IPS-NIHi11 (cell line): Measurements from ENCODE around the gene RAMACL.
"Not testable (repeated sequence)": the region's sequence is repeated elsewhere in the genome, so short reads cannot be mapped to it uniquely, and the experiment has no call there.

ENCODE experiments used
- DNase-seq: peaks from one replicate; pipeline ENCODE4 v3.0.0; 2012; ENCODE audit warnings: mixed read lengths, low spot score

RAMACL gene

DNA sequence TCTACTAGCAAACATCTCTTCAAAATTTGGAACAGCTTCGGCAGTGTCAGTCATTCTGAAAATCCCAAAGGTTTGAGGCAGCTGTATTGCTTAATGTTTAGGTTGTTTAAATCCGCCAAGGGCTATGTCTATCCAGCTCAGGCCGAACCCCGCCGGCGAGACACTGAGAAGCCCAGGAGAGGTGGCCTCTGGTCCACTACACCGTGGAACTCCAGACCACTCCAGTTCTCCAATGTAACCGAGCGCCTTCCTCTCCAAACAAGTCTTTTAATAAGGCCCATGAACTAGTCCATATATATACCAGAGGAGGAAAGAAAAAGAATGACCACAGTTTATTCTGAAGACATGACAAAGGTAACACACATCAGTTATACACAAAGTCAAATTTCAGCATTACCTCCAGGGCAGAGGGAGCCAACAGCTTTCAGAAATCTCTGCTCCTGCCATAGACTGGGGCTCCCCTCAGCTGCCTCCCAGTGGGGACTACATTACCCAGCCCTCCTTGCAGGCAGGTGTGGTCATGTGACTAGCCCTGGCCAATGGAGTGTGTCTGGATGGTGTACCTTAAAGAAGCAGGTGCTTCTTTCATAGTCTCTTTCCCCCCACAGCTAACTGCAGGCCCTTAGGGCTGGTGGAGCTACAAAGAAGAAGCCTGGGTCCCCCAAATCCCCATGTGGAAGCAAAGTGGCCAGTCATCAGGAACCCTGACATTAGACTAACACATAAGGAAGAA is at the start of gene RAMACL:
RAMACL (minus strand) TSS at position 255 of the 733 bp plus-strand sequence; CDS start at position 54, 201 bp downstream.
- DNase-seq = peak; percentile 90

DNA sequence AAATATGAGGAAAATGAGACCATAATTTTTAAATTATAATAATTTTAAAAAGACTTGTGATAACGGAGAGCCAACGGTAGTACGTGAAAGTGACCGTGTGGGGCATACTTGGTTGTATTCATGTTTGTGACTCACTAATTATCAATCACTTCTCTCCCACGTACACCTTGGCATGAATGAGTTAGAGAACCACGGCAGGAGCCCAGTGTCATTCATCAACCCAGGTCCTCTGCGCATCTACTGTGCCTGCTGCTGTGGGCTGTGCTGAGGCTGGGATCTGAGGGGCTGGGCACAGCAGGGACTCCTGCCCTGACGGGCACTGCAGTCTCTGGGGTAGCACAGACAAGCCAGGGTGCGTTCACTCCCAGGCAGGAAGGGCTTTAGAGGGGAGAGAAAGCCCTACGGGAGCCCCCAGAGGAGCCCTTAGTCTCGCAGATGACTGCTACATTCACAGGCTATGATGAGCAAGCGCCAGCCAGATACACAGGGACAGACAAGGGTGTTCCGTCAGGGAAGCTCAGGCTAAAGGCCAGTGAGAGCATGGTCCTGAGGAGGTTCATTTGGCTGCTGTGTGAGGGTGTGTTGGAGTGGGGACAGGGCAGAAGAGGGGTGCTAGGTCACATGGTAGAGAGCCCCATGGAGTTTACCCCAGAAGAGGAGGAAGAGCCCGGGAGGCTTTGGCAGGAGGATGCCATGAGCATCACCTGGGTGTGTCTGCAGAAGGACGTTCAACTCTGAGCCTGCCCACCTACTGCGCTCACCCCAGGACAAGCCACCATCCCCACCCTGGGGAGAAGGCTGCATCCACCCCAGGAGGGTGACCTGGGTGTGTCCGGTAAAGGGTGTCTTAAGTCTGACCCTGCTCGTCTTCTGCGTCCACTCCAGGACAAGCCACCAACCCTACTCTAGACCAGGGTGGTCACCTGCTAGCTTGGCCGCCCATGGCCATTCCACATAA is 48.8 kb upstream of the RAMACL start:
- no peak for DNase-seq

DNA sequence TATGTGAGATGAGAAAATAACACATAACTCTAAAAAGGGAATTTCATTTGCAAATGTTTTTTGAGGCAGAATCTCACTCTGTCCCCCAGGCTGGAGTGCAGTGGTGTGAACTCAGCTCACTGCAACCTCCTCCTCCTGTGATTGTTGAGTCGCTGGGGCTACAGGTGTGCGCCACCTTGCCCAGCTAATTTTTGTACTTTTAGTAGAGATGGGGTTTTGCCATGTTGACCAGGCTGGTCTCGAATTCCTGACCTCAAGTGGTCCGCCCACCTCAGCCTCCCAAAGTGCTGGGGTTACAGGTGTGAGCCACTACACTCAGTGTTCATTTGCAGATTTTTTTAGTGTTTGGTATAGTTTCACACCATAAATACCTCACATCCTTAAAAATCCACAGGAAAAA is 48.1 kb upstream of the RAMACL start:
- DNase-seq = not testable (repeated sequence)

DNA sequence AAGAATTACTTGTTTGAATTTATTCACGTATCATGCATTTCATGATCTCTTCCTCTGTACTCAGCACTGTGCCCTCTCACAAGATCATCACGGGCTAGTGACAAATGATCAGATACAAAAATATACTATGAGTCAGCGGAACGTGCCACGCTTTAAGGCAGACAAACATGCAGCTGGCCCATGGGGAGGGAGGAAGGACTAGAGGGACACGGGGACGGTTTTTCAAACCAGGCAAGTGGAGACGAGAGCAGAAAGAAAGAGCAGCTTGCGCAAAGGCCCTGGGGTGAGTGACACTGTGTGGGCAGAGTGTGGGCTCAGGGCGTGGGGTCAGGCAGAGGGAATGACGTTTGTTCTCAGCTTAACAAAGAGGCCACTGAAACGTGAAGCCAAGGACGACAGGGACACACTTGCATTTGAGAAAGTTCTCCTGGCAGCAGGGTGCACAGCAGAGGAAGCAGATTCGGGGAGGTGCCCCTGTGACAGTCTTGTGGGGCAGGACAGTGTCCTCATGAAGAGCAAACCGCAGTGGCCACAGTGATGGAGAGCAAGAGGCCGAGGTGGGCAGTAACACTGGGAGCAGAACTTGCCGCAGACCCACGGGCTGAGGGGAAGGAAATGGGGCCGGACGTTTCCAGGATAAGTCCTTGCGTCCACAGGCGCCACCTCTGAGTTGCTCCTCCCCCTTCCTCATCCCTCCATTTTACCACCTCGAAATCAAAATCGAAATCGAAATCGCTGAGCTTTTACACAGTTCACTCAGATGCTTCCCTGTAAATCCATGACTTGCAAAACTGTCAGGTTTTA is 47.5 kb upstream of the RAMACL start:
- DNase-seq = no peak

DNA sequence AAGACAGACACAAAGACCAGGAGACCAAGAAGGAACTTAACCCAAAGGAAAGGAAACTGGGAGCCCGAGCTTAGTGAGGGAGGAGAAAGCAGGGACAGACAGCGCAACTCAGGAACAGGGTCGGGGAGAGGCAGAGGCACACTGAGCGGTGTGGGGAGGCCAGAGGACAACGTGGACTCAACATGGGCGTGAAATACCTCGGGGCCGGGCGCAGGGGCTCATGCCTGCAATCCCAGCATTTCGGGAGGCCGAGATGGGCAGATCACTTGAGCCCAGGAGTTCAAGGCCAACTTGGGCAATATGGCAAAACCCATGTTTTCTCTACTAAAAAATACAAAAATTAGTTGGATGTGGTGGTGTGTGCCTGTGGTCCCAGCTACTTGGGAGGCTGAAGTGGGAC is 46.3 kb upstream of the RAMACL start:
- no peak for DNase-seq

DNA sequence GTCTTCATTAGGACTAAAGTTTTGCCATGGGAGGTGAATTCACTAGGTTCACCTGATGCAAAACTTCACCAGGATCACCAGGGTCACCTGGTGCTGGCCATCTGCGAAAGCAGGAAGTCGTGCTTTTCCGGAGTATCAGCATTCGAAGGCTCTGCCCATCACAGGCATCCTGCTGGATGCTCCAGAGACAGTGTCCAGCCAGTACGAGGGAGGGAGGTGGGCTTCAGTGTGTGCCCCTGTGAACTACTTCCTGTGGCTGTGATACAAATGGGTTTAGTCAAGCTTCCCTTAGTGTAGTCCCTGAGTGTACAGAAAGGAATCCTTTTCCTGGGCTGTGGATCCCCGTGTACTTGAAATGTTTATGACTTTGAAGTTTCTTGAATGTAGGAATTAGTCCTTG is 44.0 kb upstream of the RAMACL start:
- DNase-seq = no peak

DNA sequence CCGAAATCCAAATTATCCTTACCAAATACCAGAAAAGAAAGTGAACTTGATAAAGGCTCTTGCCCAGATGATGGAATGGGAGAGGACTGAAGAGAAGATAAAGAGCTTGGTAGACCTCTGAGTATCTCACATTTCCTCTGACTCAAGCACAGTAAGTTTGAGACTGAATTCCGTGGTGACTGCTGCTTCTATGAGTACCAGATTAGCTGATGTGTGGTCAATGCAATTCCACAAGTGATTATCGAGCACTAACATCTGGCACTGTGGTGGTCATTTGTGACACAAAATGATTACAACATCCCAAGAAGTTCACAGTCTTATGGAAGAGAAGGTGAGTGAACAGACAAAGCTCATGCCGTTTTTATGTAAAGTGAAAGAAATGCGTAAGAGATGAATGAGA is 43.1 kb upstream of the RAMACL start:
- no peak for DNase-seq

DNA sequence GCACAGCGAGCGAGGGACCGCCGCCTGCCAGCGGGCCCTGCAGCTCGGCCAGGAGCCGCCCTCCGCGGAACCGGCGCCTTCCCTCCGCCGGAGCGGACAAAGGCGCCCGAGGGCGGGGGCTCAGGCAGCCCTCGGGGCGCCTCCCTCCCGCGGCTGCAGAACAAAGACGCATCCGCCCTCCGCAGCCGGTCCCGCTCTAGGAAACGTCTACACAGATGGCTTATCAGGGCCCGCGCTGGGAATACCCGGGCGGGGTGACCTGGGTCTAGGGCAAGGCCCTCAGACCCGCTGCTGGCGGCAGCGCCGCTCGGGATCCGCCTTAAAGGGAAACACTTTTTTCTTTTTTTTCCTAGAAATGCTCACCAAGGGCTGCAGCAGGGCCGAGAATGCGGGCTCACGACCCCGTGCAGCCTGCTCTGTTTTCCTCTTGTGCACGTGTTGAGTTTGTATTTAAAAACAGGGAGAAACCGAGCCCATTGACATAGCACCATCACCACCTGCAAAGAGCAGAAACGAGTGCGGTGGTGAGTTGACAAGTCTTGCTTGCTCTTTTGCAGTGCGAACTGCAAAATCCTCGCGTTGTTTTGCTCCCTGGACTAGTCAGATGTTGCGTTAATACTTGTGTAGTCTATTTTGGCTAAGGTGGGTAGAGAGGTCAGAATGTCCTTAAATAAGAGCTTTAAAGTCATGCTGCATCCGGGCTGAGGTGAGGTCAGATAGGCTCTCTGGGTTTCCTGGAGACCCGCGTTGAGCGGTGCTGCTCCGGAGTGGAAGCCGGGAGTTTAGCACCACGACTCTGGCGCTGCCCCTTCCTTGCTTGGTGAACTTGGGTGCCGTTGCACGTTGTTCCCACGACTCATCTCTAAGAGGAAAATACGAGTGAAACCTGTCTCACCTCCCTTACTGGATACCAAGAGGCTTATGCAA is 41.7 kb upstream of the RAMACL start:
- peak; percentile 78 for DNase-seq

DNA sequence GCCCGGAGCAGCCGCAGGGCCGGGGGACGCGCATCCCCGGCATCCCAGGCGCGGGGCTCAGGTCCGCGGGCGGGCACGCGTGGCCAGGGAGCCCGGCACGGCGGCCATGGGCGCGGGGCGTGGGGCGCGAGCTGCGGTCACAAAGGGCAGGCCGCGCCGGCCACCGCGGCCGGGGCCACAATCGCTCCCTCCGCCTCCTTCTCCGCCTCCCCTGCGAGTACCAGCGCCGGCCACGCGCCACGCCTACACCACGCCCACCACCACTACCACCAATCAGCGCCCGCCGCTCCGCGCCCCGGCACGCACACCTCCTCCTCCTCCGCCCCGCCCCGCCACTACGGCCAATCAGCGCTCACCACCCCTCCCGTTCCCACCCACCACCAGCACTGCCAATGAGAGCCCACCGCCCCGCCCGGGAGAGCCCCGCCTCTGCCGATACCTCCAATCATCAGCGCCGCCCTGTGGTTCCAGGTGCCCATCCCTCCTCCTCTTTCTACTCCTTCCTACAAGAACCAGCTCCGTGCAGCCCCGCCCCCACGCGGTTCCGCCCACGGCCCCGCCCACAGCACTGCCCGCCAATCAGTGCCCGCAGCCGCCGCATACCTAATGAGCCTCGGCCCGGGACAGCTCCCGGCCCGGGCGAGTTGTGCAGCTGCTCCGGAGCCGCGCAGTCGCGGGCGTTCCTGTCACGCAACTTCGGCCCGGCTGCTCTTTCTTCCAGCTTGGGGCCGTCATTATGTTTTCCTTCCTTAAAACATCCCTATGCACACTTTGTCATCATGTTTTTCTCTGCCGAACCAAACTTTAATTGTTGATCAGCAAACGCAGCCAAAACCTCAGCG is 40.8 kb upstream of the RAMACL start, which contains the start of gene RPS6KA2:
RPS6KA2 (minus strand) TSS at position 219 of the 842 bp plus-strand sequence. CDS start 232 bp downstream, outside the sequence.
- DNase-seq = peak; percentile 98

DNA sequence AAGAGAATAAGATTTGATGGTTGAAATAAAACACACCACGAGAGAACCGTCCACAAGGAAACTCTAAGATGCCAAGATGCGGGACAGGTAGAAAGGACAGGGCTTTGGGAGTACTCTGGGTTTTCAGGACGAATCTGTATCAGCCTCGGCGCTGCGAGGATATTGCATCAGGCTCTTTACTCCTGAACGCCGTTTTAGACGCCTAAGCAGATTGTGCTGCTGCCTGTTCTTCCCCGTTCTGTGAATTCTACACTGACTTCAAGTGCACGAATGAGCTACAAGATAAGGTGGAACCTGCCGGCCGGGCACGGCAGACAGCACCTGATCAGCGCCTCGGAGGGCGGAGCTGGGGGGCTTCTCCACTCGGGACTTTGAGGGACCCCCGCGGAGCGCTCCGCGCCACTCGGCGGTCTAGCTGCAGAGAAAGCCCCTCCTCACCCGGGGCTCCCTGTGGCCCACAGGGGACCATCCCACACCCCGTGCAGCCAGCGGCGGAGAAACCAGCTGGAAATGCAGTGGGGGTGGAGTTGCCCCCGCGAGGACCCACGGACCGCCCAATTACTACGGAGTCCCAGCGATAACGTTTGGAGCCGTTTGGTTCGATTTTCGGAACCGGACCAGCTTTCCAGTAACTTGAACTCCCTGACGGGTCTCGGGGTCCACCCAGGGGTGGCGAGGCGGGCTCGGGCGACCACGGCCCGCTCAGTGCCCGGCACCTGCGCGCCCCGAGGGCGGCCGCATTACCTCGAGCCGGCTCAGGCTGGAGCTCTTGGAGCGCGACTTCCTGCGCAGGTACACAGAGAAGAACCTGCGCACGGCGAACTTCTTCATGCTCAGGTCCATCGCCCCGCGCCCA is 39.9 kb upstream of the RAMACL start:
- DNase-seq = peak; percentile 67

DNA sequence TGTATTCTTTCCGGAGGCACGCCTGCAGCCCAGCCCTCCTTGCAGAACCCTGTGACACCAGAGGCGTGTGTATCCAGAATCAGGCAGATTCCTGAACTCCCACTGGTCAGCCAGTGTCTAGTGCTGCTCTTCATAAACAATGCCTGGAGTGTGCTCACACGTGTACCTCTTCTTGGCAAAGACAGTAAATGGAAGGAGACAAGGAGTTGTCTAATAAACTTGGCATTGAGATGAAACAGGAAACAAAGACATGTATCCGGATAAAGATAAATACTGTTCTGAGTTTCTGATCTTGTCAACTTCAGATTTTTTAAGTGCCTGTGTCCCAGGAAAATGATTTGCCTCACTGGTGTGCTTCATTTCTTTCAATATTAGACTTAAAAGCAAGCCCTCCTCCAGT is 38.9 kb upstream of the RAMACL start:
- no peak for DNase-seq

DNA sequence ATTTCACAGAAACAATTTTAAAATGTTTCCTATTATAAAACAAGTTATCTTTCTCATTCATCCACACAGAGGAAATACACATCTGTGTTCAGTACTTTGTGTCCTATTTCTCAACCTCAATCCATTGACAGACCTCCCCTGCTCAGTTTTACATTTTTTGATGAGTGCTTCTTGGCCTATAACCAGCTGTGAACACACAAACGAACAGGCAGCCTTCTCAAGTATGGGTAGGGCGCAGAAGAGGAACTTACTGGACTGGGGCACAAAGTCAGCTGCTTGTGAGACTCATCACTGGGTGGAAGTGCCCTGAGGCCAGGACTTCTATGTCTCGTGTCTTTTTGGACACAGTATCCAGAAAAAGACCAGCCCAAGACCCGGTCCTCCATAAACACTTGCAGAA is 37.8 kb upstream of the RAMACL start:
- no peak for DNase-seq

DNA sequence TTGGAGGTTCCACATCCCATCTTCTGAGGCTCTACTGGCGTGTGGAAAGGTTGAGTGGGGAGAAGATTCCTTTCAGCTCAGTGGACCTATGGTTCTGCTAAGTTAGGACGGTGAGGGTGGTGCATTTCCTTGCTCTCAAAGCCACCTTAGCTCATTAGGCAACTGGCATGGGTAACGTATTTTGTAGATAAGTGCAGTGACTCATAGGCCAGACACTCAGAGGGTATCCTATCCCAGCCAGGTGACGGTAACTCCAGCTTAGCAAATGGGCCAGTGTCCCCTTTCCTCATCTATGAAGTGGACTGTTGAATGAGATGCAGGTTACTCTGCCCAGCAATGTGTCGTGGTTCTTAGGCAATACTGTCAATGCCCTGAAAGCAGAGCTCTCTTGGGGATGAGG is 36.8 kb upstream of the RAMACL start:
- DNase-seq = no peak

DNA sequence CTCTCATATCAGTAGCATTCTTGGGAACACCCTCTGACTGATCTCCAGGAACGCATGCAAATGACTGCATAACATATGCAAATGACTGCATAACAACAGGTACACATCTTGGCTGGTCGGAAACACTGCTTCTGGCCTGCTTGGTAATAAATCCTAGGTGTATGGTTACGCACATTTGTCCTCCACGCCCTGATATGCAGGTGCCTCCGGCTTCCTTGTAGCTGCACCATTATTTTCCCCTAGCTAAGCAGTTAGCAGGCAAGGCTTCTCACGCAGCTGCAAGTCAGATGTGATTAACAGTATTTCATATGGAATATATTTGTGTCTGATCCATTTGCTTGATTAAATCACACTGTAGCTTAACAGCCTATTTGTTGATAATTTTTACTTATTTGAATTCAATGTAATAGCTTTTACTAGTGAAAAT is 34.6 kb upstream of the RAMACL start:
- DNase-seq = no peak

DNA sequence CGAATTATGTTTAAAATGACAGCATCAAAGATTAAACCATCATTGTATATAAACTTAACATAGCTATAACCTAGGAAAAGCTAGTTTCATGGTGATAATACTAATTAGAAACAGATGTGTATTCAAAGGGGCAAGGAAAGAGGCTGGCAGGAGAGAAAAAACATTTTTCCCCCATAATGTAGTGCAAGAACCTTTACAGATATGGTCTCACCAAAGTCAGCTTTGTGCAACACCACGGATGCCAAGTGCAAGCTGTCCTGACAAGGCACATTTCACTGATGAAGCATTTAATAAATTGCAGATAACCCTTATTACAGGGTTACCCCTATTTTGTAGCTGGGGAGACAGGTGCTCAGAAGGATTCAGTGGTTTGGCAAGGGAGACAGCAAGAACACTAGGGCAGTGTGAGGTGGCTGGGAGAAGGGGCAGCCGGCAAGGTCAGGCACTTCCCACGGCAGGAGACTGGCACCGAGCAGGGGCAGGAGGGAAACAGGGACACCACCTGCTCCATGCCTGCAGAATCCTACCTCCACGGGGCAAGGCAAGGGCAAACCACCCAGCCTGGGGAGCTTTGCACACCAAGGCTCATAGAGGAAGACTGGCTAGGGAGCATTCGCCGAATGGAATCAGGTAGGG is 34.1 kb upstream of the RAMACL start:
- DNase-seq = no peak

DNA sequence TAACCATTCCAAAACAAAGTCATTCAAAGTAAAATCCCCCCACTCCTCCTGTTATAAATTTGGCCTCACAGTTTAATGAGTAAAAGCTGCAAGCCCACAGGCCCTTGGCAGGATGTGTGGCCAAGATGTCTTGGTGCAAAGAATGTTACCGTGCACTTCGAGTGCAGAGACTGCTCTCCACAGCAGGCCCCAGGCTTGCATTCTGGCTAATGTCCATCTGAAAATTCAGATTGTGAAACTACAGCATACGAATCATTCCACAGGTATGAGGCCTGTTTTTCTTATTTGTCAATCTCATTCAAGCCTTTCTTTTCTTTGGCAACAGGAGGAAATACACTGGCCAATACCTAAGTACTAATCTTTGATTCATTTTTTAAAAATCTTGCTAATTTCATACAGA is 33.4 kb upstream of the RAMACL start:
- DNase-seq = no peak

DNA sequence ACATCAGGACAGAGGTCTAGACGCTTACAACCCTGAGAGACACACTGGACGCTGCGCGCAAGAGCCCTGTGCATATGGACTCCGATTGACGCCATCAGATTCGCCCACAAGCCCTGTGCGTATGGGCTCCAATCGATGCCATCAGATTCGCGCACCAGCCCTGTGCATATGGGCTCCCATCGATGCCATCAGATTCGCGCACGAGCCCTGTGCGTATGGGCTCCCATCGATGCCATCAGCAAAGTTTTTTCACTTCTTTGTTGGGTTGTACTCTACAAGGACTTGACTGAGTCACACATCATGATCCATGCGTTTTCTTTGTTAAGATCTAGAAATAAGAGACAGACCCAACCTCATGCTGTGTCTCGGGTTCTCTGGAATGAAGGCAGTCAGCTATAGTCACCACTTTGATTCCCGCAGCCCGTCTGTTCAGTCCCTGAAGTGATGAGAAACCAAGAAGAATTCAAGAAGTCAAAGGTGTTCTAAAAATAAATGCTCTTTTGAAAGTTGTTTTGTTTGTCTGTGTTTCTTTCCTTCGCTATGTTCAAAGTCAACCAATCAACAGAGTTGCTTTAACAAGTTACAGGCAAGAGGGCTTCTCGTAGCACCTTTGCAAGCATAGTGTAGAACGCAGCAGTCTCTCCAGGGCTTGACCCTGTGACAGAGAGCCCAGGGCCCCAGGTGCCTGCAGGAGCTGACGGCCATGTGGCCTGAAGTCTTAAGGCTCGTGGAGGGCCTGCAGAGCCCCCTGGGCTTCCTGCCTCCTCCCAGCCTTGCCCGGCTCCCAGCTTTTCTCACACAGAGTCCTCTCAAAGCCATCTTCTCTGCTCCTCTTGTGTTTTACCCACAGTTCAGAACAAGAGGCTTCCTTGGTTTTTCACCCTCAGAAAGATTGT is 32.6 kb upstream of the RAMACL start:
- no peak for DNase-seq

DNA sequence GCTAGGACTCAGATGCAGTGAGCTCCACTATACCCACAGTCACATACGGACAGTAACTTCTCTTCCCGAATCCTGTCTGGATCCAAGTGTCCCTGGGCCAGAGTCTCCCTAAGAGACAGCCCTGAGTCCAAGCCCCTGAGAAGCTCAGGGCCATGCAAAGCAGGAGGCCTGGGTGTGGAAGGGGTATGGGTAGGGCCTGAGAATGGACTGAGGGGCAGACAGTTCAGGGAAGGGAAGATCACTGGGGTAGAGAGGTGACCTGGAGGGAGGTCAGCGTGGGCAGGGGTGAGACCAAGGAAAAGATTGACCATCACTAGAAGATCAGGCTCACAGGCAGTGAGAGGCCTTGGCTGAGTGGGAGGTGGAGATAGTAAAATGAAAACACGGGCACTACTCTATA is 31.8 kb upstream of the RAMACL start:
- no peak for DNase-seq
